ENCODE results near the gene NSD1. TPM values are rescaled to one million over a fixed set of nuclear protein-coding genes. Genes with fewer than 3 reads are reported as not detected.

The NSD1 gene
- polyA plus RNA-seq, 1 donor from 2014 or later, result 12.8 TPM

- Histone ChIP-seq H3K27ac (ENCODE audit: low read length) (no peak overlapping the region), H3K4me3 (ENCODE audit: low read length) (no peak overlapping the region), H3K4me2 (ENCODE audit: low read length) (no peak overlapping the region), H2AFZ (ENCODE audit: low read depth, low read length) (no peak overlapping the region), H3K9me2 (ENCODE audit: insufficient read depth, low read length) (no peaks in the 10 kb centered on the region), H3K27me3 (ENCODE audit: insufficient read depth, low read depth, low read length) (no peaks in the 10 kb centered on the region), H4K20me1 (ENCODE audit: insufficient read depth) (no peaks in the 10 kb centered on the region), H3K9me3 (ENCODE audit: low read length) (no peaks in the 10 kb centered on the region), H3F3A (ENCODE audit: insufficient read depth, low read length, poor library complexity, severe bottlenecking) (no peaks in the 10 kb centered on the region), H3K9ac (ENCODE audit: low read length) (no peak overlapping the region), H3K36me3 (ENCODE audit: insufficient read depth, low read length) (no peaks in the 10 kb centered on the region), H3K79me2 (replicated peaks; ENCODE audit: insufficient read depth, low read length) (no peaks in the 10 kb centered on the region)
- TF ChIP-seq RAD21 (conservative IDR thresholded peaks at IDR 0.05), result no peak
- TF ChIP-seq, protein P1, sequence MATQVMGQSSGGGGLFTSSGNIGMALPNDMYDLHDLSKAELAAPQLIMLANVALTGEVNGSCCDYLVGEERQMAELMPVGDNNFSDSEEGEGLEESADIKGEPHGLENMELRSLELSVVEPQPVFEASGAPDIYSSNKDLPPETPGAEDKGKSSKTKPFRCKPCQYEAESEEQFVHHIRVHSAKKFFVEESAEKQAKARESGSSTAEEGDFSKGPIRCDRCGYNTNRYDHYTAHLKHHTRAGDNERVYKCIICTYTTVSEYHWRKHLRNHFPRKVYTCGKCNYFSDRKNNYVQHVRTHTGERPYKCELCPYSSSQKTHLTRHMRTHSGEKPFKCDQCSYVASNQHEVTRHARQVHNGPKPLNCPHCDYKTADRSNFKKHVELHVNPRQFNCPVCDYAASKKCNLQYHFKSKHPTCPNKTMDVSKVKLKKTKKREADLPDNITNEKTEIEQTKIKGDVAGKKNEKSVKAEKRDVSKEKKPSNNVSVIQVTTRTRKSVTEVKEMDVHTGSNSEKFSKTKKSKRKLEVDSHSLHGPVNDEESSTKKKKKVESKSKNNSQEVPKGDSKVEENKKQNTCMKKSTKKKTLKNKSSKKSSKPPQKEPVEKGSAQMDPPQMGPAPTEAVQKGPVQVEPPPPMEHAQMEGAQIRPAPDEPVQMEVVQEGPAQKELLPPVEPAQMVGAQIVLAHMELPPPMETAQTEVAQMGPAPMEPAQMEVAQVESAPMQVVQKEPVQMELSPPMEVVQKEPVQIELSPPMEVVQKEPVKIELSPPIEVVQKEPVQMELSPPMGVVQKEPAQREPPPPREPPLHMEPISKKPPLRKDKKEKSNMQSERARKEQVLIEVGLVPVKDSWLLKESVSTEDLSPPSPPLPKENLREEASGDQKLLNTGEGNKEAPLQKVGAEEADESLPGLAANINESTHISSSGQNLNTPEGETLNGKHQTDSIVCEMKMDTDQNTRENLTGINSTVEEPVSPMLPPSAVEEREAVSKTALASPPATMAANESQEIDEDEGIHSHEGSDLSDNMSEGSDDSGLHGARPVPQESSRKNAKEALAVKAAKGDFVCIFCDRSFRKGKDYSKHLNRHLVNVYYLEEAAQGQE (IDR thresholded peaks at IDR 0.05; ENCODE audit: borderline replicate concordance), result no peak
- no peak for TF ChIP-seq EZH2 (IDR thresholded peaks at IDR 0.05; ENCODE audit: borderline replicate concordance, insufficient read depth, low read length, poor library complexity, severe bottlenecking)
Measured at GRCh38 chr5:177314376-177315342, 181.1 kb downstream of the NSD1 start.

- H3K9ac ChIP-seq (ENCODE audit: low read length), result no peak overlapping the region
- H3K27me3 ChIP-seq (ENCODE audit: insufficient read depth, low read depth, low read length), result no peaks in the 10 kb centered on the region
- no peak overlapping the region for H3K4me2 ChIP-seq (ENCODE audit: low read length)
- no peaks in the 10 kb centered on the region for H3K9me2 ChIP-seq (ENCODE audit: insufficient read depth, low read length)
- no peaks in the 10 kb centered on the region for H3F3A ChIP-seq (ENCODE audit: insufficient read depth, low read length, poor library complexity, severe bottlenecking)
- H2AFZ ChIP-seq (ENCODE audit: low read depth, low read length), result no peak overlapping the region
- no peaks in the 10 kb centered on the region for H3K36me3 ChIP-seq (ENCODE audit: insufficient read depth, low read length)
- H3K9me3 ChIP-seq (ENCODE audit: low read length), result no peaks in the 10 kb centered on the region
- H4K20me1 ChIP-seq (ENCODE audit: insufficient read depth), result no peaks in the 10 kb centered on the region
- TF ChIP-seq, protein P2, sequence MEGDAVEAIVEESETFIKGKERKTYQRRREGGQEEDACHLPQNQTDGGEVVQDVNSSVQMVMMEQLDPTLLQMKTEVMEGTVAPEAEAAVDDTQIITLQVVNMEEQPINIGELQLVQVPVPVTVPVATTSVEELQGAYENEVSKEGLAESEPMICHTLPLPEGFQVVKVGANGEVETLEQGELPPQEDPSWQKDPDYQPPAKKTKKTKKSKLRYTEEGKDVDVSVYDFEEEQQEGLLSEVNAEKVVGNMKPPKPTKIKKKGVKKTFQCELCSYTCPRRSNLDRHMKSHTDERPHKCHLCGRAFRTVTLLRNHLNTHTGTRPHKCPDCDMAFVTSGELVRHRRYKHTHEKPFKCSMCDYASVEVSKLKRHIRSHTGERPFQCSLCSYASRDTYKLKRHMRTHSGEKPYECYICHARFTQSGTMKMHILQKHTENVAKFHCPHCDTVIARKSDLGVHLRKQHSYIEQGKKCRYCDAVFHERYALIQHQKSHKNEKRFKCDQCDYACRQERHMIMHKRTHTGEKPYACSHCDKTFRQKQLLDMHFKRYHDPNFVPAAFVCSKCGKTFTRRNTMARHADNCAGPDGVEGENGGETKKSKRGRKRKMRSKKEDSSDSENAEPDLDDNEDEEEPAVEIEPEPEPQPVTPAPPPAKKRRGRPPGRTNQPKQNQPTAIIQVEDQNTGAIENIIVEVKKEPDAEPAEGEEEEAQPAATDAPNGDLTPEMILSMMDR (IDR thresholded peaks at IDR 0.05; ENCODE audit: poor library complexity, severe bottlenecking), result no peak
- TF ChIP-seq EP300 (conservative IDR thresholded peaks at IDR 0.05; ENCODE audit: poor library complexity, severe bottlenecking) (no peak), RAD21 (conservative IDR thresholded peaks at IDR 0.05) (no peak), POLR2AphosphoS5 (IDR thresholded peaks at IDR 0.05) (no peak), EZH2 (IDR thresholded peaks at IDR 0.05; ENCODE audit: borderline replicate concordance, insufficient read depth, low read length, poor library complexity, severe bottlenecking) (no peak), SMC3 (conservative IDR thresholded peaks at IDR 0.05; ENCODE audit: poor library complexity) (no peak), MXI1 (conservative IDR thresholded peaks at IDR 0.05; ENCODE audit: poor library complexity, severe bottlenecking) (no peak), TAF1 (IDR thresholded peaks at IDR 0.05; ENCODE audit: low read depth) (no peak)
- TF ChIP-seq, protein P1 (IDR thresholded peaks at IDR 0.05; ENCODE audit: borderline replicate concordance), result no peak
- H3K4me3 ChIP-seq (ENCODE audit: low read length), result no peak overlapping the region
- H3K27ac ChIP-seq (ENCODE audit: low read length), result no peak overlapping the region
- H3K79me2 ChIP-seq (replicated peaks; ENCODE audit: insufficient read depth, low read length), result no peaks in the 10 kb centered on the region
Measured at GRCh38 chr5:177315411-177315810, 181.8 kb downstream of the NSD1 start.

Data from neural cell (in vitro differentiated cells).